HG02884 (cell line): Measurements from ENCODE around the gene HDAC1.
A peak's percentile ranks its signal among the peaks of the same experiment; 100 is the strongest.
"Not testable (repeated sequence)": the region's sequence is repeated elsewhere in the genome, so short reads cannot be mapped to it uniquely, and the experiment has no call there.

ENCODE experiments used
- ATAC-seq: cut with Tn5 transposase; IDR thresholded peaks from one replicate; pipeline ENCODE4 v1.9.1; 2021; ENCODE audit warnings: mild to moderate bottlenecking, moderate library complexity; ENCODE audit not compliant: unreplicated experiment

Gene HDAC1

DNA sequence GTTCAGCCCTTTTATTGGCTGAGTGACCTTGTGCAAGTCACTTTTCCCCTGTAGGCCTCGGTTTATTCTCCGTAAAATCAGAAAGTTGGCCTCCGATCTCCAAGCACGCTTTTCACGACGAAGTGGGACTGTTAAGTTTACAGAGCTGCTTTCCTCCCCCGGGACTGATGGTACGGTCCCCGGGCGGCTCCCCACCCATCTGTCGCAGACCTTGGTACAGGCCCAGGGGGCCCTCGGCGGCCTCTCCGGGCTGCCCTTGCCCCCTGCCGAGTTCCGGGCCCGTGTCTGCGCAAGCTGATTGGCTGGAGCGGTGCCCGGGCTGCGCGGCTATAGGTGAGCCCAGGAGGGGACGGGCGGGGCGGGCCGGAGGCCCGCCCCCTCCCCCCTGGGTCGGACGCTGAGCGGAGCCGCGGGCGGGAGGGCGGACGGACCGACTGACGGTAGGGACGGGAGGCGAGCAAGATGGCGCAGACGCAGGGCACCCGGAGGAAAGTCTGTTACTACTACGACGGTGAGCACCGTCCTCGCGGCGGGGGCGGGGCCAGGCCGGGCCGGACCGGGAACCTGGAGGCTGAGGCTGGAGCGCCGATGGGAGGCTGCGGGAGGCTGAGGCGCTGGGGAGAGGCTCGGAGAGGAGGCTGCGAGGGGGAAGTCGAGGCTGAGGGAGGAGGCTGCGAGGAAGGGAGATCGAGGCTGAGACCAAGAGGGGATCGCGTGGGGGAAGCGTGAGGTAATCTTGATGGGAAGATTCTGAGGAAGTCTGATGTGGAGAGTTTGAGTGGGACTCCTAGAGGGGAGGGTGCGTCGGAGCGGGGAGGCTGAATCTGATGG, at the start of gene HDAC1:
Gene HDAC1, plus strand, starts transcription at position 376 of the 831 bp plus-strand sequence. Its CDS starts 87 bp downstream, at position 463.
- peak; percentile 94 for ATAC-seq

DNA sequence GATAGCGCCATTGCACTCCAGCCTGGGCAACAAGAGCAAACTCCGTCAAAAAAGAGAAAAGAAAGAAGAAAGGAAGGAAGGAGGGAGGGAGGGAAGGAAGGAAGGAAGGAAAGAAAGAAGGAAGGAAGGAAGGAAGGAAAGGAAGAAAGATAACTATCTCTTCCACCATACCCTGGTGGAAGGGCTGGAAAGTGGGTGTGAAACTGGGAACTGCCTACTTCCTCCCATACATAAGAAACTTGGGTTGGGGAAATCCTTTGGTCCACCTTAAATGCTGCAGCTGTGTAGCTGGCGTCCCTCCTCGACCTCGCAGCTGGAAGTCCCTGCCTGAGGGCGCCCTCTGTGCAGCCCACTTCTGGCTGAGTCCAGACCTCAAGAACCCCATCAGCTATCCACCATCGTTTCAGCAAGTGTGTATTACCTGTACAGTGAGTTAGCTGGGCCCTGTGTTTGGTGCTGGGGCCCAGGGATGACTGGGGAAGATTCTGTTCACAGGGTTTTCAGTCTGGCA, 49.5 kb upstream of the HDAC1 start:
- ATAC-seq: no peak

DNA sequence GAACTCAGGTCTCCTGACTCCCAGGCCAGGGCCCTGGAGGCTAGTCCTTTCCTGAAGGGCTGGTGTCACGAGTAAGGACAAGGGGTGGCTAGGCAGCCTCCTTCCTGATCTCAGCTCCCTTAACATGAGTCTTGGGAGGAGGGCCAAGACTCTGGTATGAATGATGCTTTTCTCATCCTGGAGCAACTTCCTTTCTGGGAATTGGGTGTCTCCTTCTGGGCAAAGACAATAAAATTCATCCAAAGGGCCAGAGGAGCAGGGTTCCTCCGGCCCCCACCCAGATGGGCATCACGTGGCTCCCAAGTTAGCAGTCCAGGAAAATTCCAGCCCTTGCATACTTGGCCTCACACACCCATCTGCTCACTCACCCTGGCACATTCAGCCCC, 45.0 kb upstream of the HDAC1 start, which contains the start of gene FAM167B:
Gene FAM167B, plus strand, starts transcription at position 335 of the 386 bp plus-strand sequence. CDS start 200 bp downstream, outside the sequence.
- no peak for ATAC-seq

DNA sequence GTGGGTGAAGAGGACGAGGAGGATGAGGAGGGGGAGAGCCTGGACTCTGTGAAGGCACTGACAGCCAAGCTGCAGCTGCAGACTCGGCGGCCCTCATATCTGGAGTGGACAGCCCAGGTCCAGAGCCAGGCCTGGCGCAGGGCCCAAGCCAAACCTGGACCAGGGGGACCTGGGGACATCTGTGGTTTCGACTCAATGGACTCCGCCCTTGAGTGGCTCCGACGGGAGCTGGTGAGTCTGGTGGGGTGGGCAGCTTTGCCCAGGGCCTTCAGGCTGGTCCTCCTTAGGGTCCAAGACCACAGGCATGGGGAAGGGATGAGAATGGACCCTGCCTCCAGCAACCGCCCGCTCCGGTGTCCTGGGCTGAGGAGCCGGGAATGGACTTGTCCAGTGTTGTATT, 44.4 kb upstream of the HDAC1 start:
- ATAC-seq: no peak

DNA sequence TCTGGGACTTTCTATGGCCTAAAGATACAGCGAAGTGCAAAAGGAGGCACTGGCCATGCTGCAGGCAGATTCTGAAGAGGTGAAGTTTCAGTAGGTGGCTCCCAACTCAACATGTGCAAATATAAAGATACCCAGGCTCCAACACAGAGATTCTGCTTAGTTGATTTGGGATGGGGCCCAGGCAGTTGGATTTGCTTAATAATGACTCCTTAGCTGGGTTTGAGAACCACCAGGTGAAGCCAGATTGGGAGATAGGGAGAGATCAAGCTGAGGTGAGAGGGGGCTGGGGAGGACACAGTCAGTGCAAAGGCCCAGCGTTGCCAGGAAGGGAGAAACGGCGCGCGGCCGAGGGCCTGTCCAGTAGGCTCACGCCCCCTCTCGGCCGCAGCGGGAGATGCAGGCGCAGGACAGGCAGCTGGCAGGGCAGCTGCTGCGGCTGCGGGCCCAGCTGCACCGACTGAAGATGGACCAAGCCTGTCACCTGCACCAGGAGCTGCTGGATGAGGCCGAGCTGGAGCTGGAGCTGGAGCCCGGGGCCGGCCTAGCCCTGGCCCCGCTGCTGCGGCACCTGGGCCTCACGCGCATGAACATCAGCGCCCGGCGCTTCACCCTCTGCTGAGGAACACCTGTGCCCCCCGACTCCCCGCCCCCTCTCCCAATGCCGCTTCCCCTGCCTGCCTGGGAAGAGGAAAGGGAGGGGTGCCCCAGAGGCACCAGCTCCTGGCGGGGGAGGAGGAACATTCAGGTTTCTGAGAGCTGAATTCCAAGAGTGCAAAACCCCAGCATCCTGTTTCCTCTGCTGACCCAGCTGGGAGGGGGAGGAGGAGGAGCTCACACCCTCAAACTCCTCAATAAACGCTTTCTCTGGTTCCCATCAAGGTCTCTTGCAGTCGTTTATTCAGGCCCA, 43.6 kb upstream of the HDAC1 start:
- no peak for ATAC-seq

DNA sequence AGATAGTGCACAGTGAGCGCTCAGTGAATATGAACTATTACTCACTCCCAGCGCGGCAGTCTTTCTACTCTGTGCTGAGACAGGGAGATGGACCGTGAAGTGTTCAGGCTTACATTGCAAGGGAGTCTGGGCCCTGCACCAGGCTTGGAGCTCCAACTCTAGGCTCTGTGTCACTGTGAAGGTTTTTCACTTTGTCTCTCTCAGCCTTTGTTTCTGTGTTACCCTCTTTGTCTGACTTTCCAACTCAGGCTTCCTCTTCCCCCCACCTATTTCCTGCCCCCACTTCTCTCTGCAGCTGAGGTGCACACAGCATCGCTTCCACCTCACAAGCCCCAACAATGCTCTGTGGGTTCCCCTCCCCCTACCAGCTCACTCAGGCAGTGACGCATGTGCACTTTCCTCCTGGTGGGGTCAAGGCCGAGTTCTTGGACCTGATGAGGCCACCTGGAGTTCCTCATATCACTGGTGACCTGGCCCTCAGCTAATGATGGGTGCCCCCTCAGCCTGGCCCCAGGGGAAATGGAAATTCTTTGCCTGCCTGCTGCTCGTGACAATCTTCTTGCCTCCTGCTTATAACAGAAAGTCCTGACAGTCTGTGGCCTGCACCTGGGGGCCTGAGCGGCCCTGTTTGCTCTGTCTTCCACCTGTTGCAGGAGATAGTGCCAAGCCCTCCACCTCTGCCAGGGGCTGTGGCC, 41.9 kb upstream of the HDAC1 start:
- peak; percentile 62 for ATAC-seq

DNA sequence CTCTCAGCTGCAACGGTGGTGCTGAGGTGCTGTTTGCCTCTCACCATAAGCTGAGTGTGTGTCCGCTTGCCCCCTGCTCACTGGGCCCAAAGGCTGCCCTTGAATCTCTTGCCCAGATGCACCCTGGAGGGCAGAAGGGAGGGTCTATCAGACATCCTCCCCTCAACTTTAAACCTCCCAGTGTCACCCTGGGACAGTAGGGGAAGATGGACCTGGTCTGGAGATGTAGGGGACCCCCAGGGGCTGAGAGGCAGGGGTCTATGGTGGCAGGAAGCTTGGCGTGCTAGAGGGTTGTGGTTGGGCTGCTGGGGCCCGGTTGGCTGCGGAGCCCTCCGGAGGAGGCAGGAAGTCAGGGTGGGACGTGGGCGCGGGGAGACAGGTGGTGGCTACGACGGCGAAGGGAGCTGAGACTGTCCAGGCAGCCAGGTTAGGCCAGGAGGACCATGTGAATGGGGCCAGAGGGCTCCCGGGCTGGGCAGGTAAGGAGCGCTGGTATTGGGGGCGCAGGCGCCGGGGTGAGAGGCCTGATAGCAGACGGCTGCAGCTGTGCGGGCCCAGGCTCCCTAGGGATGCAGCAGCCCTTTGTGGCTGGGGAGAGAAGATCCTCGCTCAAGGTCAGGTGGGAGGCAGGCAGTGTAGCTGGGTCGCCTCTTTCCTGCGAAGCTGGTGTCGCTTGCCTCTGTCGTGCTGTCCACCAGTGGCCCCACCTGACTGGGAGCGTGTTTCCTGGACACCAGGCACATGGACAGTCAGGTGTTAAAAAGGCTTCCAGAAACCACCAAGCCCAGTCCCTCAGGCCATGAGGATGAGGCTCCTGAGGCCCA, 40.8 kb upstream of the HDAC1 start, which contains the start of gene LCK:
Gene LCK, plus strand, starts transcription at position 373 of the 824 bp plus-strand sequence. CDS start 23,065 bp downstream, outside the sequence.
- ATAC-seq: no peak

DNA sequence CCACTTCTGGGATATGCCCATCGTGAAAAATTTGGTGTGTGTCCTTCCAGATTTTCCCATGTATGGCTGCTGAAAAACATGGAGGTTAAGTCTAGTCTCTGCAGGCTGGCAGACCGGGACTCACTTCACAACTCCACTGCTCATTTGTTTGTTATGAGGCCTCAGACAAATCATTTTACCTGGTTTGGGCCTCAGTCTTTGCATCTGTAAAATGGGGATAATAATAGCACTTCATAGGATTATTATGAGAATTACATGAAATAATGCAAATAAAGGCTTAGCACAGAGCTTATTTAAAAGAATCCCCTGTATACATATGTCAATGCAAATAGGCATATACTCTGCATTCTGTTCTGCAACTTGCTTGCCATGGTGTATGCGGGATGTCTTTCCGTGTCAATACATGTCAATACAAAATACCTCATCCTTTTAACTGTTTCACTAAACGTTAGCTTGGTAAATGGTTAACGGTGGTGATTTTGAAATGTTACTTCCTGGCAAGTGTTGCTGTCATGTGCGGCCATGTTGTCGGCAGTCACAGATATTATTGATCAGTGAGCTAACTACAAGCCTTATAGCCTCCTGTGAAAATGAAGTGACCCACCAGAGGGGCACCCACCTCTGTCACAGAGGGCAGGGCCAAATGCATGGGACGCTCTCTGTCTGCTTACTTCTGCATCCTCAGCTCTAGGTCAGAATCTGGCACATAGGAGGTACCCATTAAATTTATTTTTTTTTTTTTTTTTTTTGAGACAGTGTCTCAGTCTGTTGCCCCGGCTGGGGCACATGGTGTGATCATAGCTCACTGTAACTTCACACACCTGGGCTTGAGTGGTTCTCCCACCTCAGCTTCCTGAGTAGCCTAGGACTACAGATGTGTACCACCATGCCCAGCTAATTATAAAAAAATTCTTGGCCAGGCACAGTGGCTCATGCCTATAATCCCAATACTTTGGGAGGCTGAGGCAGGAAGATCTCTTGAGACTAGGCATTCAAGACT, 36.5 kb upstream of the HDAC1 start:
- no peak for ATAC-seq

DNA sequence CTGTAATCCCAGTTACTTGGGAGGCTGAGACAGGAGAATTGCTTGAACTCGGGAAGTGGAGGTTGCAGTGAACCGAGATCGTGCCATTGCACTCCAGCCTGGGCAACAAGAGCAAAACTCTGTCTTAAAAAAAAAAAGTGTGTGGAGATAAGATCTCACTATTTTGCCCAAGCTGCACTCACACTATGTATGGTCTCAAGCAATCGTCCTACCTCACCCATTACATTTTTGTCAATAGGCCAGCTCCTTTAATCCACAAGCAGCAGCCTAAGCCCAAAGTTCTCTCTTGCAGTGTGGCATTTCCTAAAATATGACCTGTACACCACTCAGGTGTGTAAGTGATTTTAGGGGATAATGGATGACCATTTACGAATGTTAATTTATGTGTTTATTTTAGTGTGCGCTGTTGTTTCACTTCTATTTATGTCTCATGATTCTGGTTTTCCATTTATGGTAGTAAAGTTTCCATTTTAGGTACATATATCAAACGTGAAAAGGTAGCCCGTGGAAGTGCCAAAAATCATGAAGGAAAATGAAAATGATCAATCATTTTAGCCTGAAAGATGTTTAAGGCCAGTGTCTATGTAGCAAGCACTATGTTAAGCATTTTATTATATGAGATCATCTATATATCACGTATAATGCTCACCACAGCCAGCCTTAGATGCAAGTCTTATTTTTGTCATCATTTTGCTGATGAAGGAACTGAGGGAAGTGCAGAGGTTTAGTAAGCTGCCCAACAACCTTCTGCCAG, 35.2 kb upstream of the HDAC1 start:
- ATAC-seq: no peak

DNA sequence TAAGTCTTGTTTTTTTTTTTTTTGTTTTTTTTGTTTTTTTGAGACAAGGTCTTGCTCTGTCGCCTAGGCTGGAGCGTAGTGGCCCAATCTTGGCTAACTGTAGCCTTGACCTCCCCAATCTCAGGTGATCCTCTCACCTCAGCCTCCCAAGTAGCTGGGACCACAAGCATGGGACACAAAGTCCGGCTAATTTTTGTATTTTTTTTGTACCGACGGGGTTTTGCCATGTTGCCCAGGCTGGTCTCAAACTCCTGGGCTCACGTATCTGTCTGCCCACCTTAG, 34.7 kb upstream of the HDAC1 start:
- ATAC-seq: no peak

DNA sequence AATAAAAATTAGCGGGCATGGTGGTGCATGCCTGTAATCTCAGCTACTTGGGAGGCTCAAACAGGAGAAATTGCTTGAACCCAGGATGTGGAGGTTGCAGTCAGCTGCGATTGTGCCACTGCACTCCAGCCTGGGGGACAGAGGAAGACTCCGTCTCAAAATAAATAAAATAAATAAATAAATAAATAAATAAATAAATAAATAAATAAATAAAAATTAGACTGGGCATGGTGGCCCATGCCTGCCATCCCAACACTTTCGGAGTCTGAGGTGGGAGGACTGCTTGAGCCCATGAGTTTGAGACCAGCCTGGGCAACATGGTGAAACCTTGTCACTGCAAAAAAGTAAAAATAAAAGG, 28.7 kb upstream of the HDAC1 start:
- ATAC-seq: not testable (repeated sequence)

DNA sequence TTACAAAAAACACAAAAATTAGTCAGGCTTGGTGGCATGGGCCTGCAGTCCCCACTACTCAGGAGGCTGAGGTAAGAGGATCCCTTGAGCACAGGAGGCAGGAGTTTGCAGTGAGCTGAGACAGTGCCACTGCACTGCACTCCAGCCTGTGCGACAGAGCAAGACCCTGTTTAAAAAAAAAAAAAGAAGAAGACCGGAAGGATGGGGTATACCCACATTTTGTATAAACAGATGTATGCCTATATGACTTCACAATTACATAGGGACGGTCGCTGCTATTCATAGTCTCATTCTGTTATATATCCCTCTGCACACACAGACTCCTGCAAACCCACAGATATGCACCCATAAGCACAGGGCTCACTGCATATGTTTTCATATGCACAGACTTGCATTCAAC, 28.1 kb upstream of the HDAC1 start:
- no peak for ATAC-seq

DNA sequence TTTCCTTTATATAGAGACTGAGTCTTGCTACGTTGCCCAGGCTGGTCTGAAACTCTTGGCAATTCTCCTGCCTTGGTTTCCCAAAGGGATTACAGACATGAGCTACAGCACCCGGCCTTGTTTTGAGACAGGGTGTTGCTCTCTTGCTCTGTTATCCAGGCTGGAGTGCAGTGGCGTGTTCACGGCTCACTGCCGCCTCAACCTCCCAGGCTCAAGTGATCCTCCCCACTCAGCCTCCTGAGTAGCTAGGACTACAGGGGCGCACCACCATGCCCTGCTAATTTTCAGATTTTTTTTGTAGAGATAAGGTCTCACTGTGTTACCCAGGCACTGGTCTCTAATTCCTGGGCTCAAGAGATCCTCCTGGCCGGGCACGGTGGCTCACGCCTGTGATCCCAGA, 26.0 kb upstream of the HDAC1 start:
- no peak for ATAC-seq

DNA sequence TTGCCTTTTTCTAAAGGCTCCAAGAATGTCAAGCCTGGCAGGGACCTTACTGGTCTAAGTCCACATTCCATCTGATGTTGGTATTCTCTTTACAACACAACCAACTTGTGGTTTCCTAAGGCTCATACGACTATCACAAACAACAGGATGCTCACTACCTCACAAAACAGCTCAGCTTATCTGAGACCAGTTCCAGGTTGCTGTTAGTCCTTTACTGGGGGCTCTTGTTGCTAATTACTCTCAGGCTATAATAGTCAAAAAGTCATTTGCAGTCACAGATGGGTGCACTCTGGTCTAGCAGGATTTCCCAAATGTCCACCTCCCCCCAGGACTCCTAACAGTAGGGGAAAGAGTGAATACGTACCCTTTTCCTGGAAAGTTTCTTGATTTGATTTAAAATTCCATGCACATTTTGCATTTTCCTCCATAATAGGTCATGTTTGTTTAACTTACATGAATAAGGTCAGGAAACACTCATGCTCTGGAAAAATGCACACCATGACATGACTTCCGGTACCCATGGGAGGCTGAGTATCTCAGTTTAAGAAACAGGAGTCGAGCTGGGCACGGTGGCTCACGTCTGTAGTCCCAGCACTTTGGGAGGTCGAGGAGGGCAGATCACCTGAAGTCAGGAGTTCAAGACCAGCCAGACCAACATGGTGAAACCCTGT, 24.8 kb upstream of the HDAC1 start:
- ATAC-seq: no peak

DNA sequence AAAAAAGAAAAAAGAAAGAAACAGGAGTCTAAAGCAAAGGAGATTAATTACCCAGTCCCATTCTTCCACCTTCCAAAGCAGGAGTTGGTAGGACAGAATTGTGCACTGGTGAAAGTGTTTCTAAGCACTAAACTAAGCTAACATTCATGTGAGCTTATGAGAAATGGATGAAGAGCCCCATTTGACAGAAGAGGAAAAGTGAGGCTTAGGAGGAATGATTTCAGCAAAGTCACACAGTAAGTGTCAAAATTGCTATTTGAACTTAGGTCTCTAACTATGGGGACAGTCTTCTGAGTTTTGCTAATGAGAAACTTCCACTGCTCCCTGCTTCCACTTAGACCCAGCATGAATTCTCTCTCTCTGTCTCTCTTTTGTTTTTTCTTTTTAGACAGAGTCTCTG, 22.1 kb upstream of the HDAC1 start:
- ATAC-seq: no peak

DNA sequence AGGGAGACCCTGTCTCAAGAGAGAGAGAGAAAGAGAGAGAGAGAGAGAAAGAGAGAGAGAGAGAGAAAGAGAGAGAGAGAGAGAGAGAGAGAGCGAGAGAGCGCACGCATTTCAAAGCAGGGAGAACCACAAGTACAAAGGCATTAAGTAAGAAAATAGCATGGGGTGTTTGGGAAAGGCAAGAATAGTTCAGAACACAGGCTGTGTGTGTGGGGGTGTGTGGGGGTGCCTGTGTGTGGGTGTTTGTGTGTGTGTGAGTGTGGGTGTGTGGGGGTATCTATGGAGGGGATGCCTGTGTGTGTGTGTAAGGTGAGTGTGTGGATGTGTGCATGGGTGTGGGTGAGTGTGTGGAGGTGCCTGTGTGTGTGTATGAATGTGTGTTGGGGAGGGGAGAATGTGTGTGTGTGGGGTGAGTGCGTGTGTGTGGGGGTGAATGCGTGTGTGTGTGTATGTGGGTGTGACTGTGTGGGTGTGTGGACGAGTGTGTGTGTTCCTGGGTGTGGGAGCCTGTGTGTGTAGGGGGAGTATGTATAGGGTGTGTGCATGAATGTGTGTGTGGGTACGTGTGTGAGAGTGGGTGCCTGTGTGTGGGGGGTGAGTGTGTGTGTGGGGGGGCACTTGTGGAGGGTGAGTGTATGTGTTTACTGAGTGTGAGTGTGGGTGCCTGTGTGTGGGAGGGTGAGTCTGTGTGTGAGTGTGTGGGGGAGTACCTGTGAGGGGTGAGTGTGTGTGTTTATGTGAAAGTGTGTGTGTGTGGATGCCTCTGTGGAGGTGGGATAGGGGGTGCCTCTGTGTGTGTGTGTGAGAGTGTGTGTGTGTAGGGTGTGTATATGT, 19.1 kb upstream of the HDAC1 start:
- no peak for ATAC-seq
